Thymus (tissue), 14 donors: Measurements from ENCODE around the gene STX3. TPM values are rescaled to one million over a fixed set of nuclear protein-coding genes. Genes with fewer than 3 reads are reported as not detected.

Experiments
- DNase-seq, 9 donors: peaks; one replicate each; pipeline ENCODE4 v3.0.0-alpha.2; 2013; ENCODE audit warnings: low spot score in 9 of 9, low read depth in 6 of 9, missing footprints in 1 of 9
- H3K27ac ChIP-seq, 2 donors: one replicate each; pipeline ENCODE4 v1.5.1; 2013; ENCODE audit warnings: control low read depth in 1 of 2, low read depth in 1 of 2, low read length in 1 of 2, mild to moderate bottlenecking in 1 of 2, moderate library complexity in 1 of 2
- H3K27me3 ChIP-seq, 2 donors: one replicate each; pipeline ENCODE4 v1.5.1; 2013; ENCODE audit warnings: low read length in 1 of 2; ENCODE audit not compliant: control insufficient read depth in 2 of 2, insufficient read depth in 1 of 2
- H3K36me3 ChIP-seq, 2 donors: one replicate each; pipeline ENCODE4 v1.5.1; 2013; ENCODE audit warnings: low read length in 1 of 2, mild to moderate bottlenecking in 1 of 2, moderate library complexity in 1 of 2; ENCODE audit not compliant: control insufficient read depth in 2 of 2, insufficient read depth in 2 of 2
- H3K4me1 ChIP-seq, 2 donors: one replicate each; pipeline ENCODE4 v1.5.1; 2013; ENCODE audit warnings: low read length in 2 of 2; ENCODE audit not compliant: control insufficient read depth in 2 of 2, insufficient read depth in 2 of 2
- H3K4me3 ChIP-seq, 2 donors: one replicate each; pipeline ENCODE4 v1.5.1; 2013; ENCODE audit warnings: low read length in 2 of 2, control low read depth in 1 of 2, mild to moderate bottlenecking in 1 of 2
- H3K9me3 ChIP-seq, 2 donors: one replicate each; pipeline ENCODE4 v1.5.1; 2013; ENCODE audit warnings: low read length in 1 of 2, mild to moderate bottlenecking in 1 of 2; ENCODE audit not compliant: control insufficient read depth in 2 of 2, insufficient read depth in 1 of 2
- WGBS: extraction: QIAGEN DNeasy Blood & Tissue Kit; methylation state at CpG from one replicate; pipeline ENCODE4 v1.1.7; 2013; 5-methylcytosine and 5-hydroxymethylcytosine counted together
- long read RNA-seq, 10 donors: transcript quantifications; one replicate each; lab custom pipeline, GENCODE V29; 2026
- polyA plus RNA-seq: library from polyadenylated mRNA; stranded (reverse); fragments of 200-250 nt; gene quantifications from one replicate; pipeline ENCODE4 v1.2.3, GENCODE V29; 2013
- total RNA-seq: library from RNA; stranded (reverse); fragments of 120-200 nt; gene quantifications from one replicate; pipeline ENCODE4 v1.2.4, GENCODE V29; 2013
- donor health status: healthy.

STX3 gene
- total RNA-seq: 9.4 TPM
- polyA plus RNA-seq: 14.1 TPM
- long read RNA-seq, donor 1, partial matches to known transcripts: 0 of 1 reads
- long read RNA-seq, donor 1, other reads (novel, unspliced or antisense): 0 of 1 reads
- long read RNA-seq, donor 2: 0 reads
- long read RNA-seq, donor 3, partial matches to known transcripts: 0 of 1 reads
- long read RNA-seq, donor 3, other reads (novel, unspliced or antisense): 0 of 1 reads
- long read RNA-seq, donor 4, partial matches to known transcripts: 0 of 1 reads
- long read RNA-seq, donor 4, other reads (novel, unspliced or antisense): 0 of 1 reads
- long read RNA-seq, donor 5, transcript STX3-201 (11 exons, 3,299 nt): major isoform, 7 of 10 reads
- long read RNA-seq, donor 5, partial matches to known transcripts: 0 of 10 reads
- long read RNA-seq, donor 5, other reads (novel, unspliced or antisense): 0 of 10 reads
- long read RNA-seq, donor 6, partial matches to known transcripts: 0 of 3 reads
- long read RNA-seq, donor 6, other reads (novel, unspliced or antisense): 0 of 3 reads
- long read RNA-seq, donor 7, partial matches to known transcripts: 0 of 2 reads
- long read RNA-seq, donor 7, other reads (novel, unspliced or antisense): 0 of 2 reads
- long read RNA-seq, donor 8, partial matches to known transcripts: 0 of 1 reads
- long read RNA-seq, donor 8, other reads (novel, unspliced or antisense): 0 of 1 reads
- long read RNA-seq, donor 9, partial matches to known transcripts: 0 of 1 reads
- long read RNA-seq, donor 9, other reads (novel, unspliced or antisense): 0 of 1 reads
- long read RNA-seq, donor 10, partial matches to known transcripts: 0 of 2 reads
- long read RNA-seq, donor 10, other reads (novel, unspliced or antisense): 0 of 2 reads

- Histone ChIP-seq H3K9me3 (no peaks in the 10 kb centered on the region), H3K27ac (peak within 1 kb of the TSS in 1 of 2 donors; percentile 66), H3K4me1 (peaks cover 5 to 20% of the 10 kb centered on the region in 2 donors), H3K4me3 (peak within 1 kb of the TSS; percentile 62 to 81), H3K36me3 (no peaks in the 10 kb centered on the region), H3K27me3 (peaks cover 6 to 36% of the 10 kb centered on the region in 2 donors)
- WGBS: under 1% methylated on average over 80 of the region's 80 CpGs
- DNase-seq: peak in 7 of 9 donors; percentile 14 to 69 (median 41)
These were observed at the start of gene STX3 for GRCh38 chr11:59754859-59755700. Gene STX3 (plus strand): TSS chr11:59755376. CDS start chr11:59755606, 230 bp downstream.

- Histone ChIP-seq H3K4me3 (no peak overlapping the region), H3K27ac (no peak overlapping the region), H3K4me1 (no peaks in the 10 kb centered on the region), H3K36me3 (no peaks in the 10 kb centered on the region), H3K27me3 (no peaks in the 10 kb centered on the region), H3K9me3 (no peaks in the 10 kb centered on the region)
- 81% methylated on average over 5 of the region's 5 CpGs for WGBS
- DNase-seq: no peak
These were observed 48.5 kb upstream of the STX3 start for GRCh38 chr11:59706518-59707285.

- no peaks in the 10 kb centered on the region for H3K4me1 ChIP-seq
- H3K27me3 ChIP-seq: no peaks in the 10 kb centered on the region
- H3K9me3 ChIP-seq: no peaks in the 10 kb centered on the region
- H3K27ac ChIP-seq: no peak overlapping the region
- H3K4me3 ChIP-seq: no peak overlapping the region
- WGBS: 98% methylated on average over 1 of the region's 1 CpG
- no peaks in the 10 kb centered on the region for H3K36me3 ChIP-seq
- no peak for DNase-seq
These were observed 47.8 kb upstream of the STX3 start for GRCh38 chr11:59707371-59707770.

GRCh38 chr11:59708537-59708936 lies 46.6 kb upstream of the STX3 start:
- 91% methylated on average over 1 of the region's 1 CpG for WGBS
- no peaks in the 10 kb centered on the region for H3K9me3 ChIP-seq

GRCh38 chr11:59710136-59710847 lies 44.9 kb upstream of the STX3 start:
- Histone ChIP-seq H3K9me3 (no peaks in the 10 kb centered on the region), H3K27me3 (peaks cover 0 to 3% of the 10 kb centered on the region in 2 donors), H3K36me3 (no peaks in the 10 kb centered on the region), H3K4me1 (no peaks in the 10 kb centered on the region), H3K4me3 (no peak overlapping the region), H3K27ac (no peak overlapping the region)
- DNase-seq: no peak
- WGBS: 98% methylated on average over 3 of the region's 3 CpGs

More at GRCh38 chr11:59708537-59708936, 46.6 kb upstream of the STX3 start:
- no peak for DNase-seq
- Histone ChIP-seq H3K36me3 (no peaks in the 10 kb centered on the region), H3K27ac (no peak overlapping the region), H3K27me3 (no peaks in the 10 kb centered on the region), H3K4me1 (no peaks in the 10 kb centered on the region), H3K4me3 (no peak overlapping the region)

GRCh38 chr11:59713745-59714144 lies 41.4 kb upstream of the STX3 start, which contains the start of gene OR10V1:
Gene OR10V1 (minus strand): TSS chr11:59713845. CDS start chr11:59713845, 0 bp downstream.
- Histone ChIP-seq H3K27me3 (peaks cover 0 to 3% of the 10 kb centered on the region in 2 donors), H3K36me3 (no peaks in the 10 kb centered on the region), H3K4me3 (no peak within 1 kb of the TSS), H3K27ac (no peak within 1 kb of the TSS), H3K9me3 (no peaks in the 10 kb centered on the region), H3K4me1 (no peaks in the 10 kb centered on the region)
- no peak for DNase-seq
- 95% methylated on average over 2 of the region's 2 CpGs for WGBS

GRCh38 chr11:59716051-59716450 lies 39.1 kb upstream of the STX3 start:
- Histone ChIP-seq H3K4me1 (no peaks in the 10 kb centered on the region), H3K4me3 (no peak overlapping the region), H3K27me3 (peaks cover 0 to 3% of the 10 kb centered on the region in 2 donors), H3K9me3 (no peaks in the 10 kb centered on the region), H3K27ac (no peak overlapping the region), H3K36me3 (no peaks in the 10 kb centered on the region)
- 68% methylated on average over 3 of the region's 3 CpGs for WGBS
- DNase-seq: no peak

- Histone ChIP-seq H3K27ac (no peak overlapping the region), H3K4me3 (no peak overlapping the region), H3K9me3 (no peaks in the 10 kb centered on the region), H3K36me3 (no peaks in the 10 kb centered on the region), H3K27me3 (peaks cover 0 to 3% of the 10 kb centered on the region in 2 donors), H3K4me1 (no peaks in the 10 kb centered on the region)
- WGBS: 93% methylated on average over 2 of the region's 2 CpGs
- DNase-seq: no peak
These were observed 35.6 kb upstream of the STX3 start for GRCh38 chr11:59719556-59719955.
